ACC112 (cell line): ENCODE results near the gene CLIC5.
A peak's percentile ranks its signal among the peaks of the same experiment; 100 is the strongest.

ENCODE experiments used
- H2AFZ ChIP-seq: fragments of 200-600 bp; sonication (generic); one replicate; pipeline ENCODE4 v1.6.0; 2017; ENCODE audit warnings: antibody characterized with exemption, low read length; ENCODE audit not compliant: unreplicated experiment
- H3K27ac ChIP-seq: fragments of 200-600 bp; sonication (generic); 2 replicates; pipeline ENCODE4 v1.5.1; 2014; ENCODE audit warnings: low read depth, mild to moderate bottlenecking, antibody characterized with exemption, low read length, moderate library complexity
- H3K27me3 ChIP-seq: fragments of 200-600 bp; sonication (generic); 2 replicates; pipeline ENCODE4 v1.6.1; 2014; ENCODE audit warnings: mild to moderate bottlenecking, antibody characterized with exemption, low read length, moderate library complexity, mixed read lengths; ENCODE audit not compliant: insufficient read depth
- H3K36me3 ChIP-seq: fragments of 200-600 bp; sonication (generic); 2 replicates; pipeline ENCODE4 v1.6.1; 2016; ENCODE audit warnings: mild to moderate bottlenecking, antibody characterized with exemption, low read length, moderate library complexity, mixed read lengths; ENCODE audit not compliant: insufficient read depth
- H3K4me1 ChIP-seq: fragments of 200-600 bp; sonication (generic); one replicate; pipeline ENCODE4 v1.6.1; 2016; ENCODE audit warnings: low read length, mixed read lengths; ENCODE audit not compliant: insufficient read depth, unreplicated experiment, control insufficient read depth
- H3K4me3 ChIP-seq: fragments of 200-600 bp; sonication (generic); 2 replicates; pipeline ENCODE4 v1.5.1; 2014; ENCODE audit warnings: mild to moderate bottlenecking, low read depth, low read length
- H3K79me2 ChIP-seq: fragments of 200-600 bp; sonication (generic); one replicate; pipeline ENCODE4 v1.6.0; 2016; ENCODE audit warnings: low read length; ENCODE audit not compliant: control insufficient read depth, unreplicated experiment, insufficient read depth

The CLIC5 gene

DNA sequence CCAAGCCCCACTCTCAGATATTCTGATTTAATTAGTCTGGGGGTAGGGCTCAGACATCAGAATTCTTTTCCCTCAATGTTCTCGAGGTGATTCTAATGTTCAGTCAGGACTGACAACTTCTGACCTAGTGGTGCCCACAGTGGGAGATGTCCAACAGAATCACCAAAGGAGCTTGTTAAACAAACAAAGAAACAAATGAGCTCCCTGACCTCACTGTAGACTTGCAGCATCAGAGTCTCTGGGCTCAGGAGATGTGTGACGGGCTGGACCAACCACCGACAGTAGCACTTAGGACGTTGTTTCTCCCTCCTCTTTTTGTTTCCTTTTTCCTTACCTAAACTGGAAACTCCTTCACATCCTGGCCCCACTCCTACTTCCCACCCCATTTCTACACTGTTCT lies 49.3 kb downstream of the CLIC5 start:
- Histone ChIP-seq H3K79me2 (no peaks in the 10 kb centered on the region), H3K27me3 (no peaks in the 10 kb centered on the region), H3K4me1 (peaks cover 20% of the 10 kb centered on the region), H3K4me3 (peak overlapping the region; percentile 9; the same call in 1 of the 2 replicates), H3K36me3 (no peaks in the 10 kb centered on the region), H3K27ac (peak overlapping the region; percentile 14; the same call in 1 of the 2 replicates), H2AFZ (peak overlapping the region; percentile 31)

DNA sequence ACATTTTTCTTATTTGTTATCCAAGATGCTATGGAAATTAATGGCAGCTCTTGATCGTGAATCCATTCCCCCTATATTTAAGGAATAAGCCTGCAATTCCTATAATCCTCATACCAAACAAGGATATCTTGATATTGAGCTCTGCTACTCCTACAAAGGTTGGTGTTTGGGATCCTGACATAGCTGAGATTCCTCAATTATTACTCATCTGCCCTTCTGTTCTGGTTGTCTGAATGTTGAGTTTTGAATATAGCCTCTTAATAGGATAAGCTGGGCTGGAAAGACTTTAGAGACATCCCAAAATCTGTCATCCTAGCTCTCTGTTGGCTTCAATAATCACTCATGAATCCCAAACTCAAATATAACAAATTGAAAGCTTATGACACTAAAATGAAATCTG lies 49.9 kb downstream of the CLIC5 start:
- no peaks in the 10 kb centered on the region for H3K36me3 ChIP-seq

DNA sequence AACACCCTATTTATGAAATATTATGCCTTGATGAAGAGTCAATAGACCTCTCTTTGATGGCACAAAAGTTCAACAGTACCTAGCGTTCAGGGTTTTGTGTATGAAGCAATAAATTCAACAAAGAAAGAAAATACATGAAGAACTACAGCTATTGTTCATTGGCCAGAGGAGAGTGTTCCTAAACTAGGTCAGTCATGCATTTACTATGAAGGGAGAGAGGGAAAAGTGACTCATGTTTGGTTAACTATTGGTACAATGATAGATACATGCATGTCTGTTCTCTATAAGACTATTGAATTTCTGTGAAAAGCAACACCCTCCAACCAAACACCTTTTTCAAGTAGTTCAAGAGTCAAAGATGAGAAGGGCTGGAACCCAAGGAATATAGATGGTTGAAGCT lies 50.7 kb downstream of the CLIC5 start:
- Histone ChIP-seq H3K27ac (peak overlapping the region; percentile 14; the same call in 1 of the 2 replicates), H3K36me3 (no peaks in the 10 kb centered on the region), H3K79me2 (no peaks in the 10 kb centered on the region), H3K27me3 (no peaks in the 10 kb centered on the region), H3K4me3 (peak overlapping the region; percentile 9; the same call in 1 of the 2 replicates), H3K4me1 (peaks cover 20% of the 10 kb centered on the region), H2AFZ (no peak overlapping the region)

More for the DNA sequence above, 49.9 kb downstream of the CLIC5 start:
- Histone ChIP-seq H3K79me2 (no peaks in the 10 kb centered on the region), H3K27me3 (no peaks in the 10 kb centered on the region), H2AFZ (peak overlapping the region; percentile 31), H3K4me3 (peak overlapping the region; percentile 9; the same call in 1 of the 2 replicates), H3K4me1 (peaks cover 20% of the 10 kb centered on the region), H3K27ac (peak overlapping the region; percentile 14)

DNA sequence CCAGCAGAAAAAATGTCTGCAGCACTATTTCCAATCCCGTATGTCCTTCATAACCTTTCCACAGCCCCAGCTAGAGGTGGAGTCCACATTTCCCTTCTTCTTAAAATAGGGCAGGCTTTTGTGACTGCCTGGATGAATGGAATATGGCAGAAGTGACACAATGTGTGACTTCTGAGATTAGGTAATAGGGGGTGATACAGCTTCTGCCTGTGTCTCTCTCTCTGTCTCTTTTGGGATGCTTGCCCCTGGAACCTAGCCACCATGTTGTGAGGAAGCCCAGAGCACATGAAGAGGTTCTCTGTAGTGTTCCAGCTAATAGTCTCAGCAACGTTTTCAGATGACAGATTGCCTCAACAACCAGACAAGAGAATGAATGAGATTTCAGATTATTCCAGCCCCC lies 51.4 kb downstream of the CLIC5 start:
- Histone ChIP-seq H2AFZ (no peak overlapping the region), H3K4me3 (no peak overlapping the region), H3K4me1 (peaks cover 20% of the 10 kb centered on the region), H3K27me3 (no peaks in the 10 kb centered on the region), H3K79me2 (no peaks in the 10 kb centered on the region), H3K27ac (no peak overlapping the region), H3K36me3 (no peaks in the 10 kb centered on the region)

DNA sequence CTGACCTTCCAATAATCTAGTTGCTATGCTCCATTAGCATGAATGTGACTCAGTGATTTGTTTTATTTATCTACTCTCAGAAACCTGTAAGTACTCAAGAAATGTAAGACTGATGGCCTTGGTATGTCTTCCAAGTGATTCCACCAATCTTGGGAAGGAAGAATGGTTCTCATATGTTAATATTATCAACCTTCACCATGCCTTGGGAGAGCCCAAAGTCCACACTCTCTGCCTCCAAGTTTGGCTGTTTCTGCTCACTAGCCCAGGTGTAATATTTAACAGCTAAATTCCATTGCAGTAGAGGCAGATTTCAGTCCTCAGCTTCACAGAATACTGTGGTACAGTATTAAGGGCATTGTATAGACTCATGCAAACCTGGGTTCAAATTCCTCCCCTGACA lies 51.8 kb downstream of the CLIC5 start:
- no peak overlapping the region for H3K4me3 ChIP-seq
- no peaks in the 10 kb centered on the region for H3K36me3 ChIP-seq
- H2AFZ ChIP-seq: no peak overlapping the region
- no peaks in the 10 kb centered on the region for H3K27me3 ChIP-seq
- no peak overlapping the region for H3K27ac ChIP-seq
- H3K4me1 ChIP-seq: peaks cover 20% of the 10 kb centered on the region
- no peaks in the 10 kb centered on the region for H3K79me2 ChIP-seq

DNA sequence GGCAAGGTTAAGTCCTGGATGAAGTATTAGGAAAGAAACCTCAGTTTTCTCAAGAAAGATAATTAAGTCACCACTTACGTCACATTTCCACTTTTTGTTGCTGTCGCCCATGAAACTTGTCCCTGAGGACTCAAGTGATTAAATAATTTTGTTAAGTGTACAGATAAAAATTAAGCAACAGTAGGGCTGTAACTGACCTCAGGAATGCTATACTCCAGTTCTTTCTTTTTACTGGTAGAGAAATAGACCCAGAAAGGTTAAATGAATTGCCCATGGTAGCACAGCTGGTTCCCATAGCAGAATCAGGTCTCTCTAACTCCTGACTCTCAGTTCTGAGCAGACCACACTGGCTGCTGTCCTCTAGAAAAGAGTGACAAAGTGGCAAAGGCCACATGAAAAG lies 54.5 kb downstream of the CLIC5 start:
- Histone ChIP-seq H3K27ac (no peak overlapping the region), H3K27me3 (peaks cover 14% of the 10 kb centered on the region; the same call in 1 of the 2 replicates), H3K4me3 (no peak overlapping the region), H3K4me1 (peaks cover 14% of the 10 kb centered on the region), H2AFZ (no peak overlapping the region), H3K79me2 (no peaks in the 10 kb centered on the region), H3K36me3 (no peaks in the 10 kb centered on the region)

DNA sequence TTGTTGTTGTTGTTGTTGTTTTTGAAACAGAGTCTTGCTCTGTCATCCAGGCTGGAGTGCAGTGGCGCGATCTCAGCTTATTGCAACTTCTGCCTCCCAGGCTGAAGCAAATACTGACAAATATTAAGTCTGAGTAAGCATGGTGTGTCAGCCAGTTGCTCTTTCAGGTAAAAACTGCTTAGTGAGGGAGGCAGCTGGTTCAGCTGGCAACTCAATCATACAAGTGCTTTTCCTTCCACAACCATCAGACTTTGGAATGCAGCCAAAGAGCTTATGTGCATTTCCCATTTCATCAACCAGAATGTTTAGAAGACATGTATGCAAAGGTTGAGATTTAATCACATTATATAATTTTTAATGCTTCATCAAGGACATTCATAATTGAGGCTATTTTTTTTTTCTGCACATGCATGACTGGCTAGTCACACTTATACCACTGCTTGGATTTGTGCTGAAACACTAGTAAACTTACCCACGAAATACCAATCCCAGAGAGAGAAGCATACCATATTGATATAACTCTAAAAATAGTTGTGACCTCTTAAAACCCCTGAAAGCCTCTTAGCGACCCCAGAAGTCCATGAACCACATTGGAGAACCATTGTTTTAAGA lies 56.0 kb downstream of the CLIC5 start:
- H3K79me2 ChIP-seq: no peaks in the 10 kb centered on the region
- no peak overlapping the region for H3K4me3 ChIP-seq

DNA sequence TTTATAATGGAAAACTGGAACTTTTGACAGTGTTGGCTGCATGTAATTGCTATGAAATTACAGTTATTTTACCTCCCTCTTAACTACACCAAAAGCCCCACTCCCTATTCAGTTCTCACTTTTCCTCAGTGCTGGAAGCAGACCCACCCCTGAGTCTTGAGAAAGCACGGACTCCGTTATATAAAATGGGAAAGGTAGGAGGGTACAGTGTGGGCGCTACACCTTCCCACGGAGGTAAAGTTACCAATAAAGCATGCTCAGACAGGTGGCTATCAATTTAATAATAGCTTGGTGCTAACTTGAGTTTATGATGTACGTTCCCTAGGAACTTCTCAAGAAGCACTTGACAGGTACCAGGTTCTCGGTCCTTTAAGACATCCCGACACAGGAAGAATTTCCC lies 59.0 kb downstream of the CLIC5 start:
- no peak overlapping the region for H2AFZ ChIP-seq
- H3K4me3 ChIP-seq: no peak overlapping the region
- peaks cover 43% of the 10 kb centered on the region for H3K27me3 ChIP-seq
- no peaks in the 10 kb centered on the region for H3K36me3 ChIP-seq
- H3K27ac ChIP-seq: no peak overlapping the region
- H3K79me2 ChIP-seq: no peaks in the 10 kb centered on the region
- H3K4me1 ChIP-seq: no peaks in the 10 kb centered on the region

More for the DNA sequence above, 56.0 kb downstream of the CLIC5 start:
- Histone ChIP-seq H3K36me3 (no peaks in the 10 kb centered on the region), H3K4me1 (no peaks in the 10 kb centered on the region), H3K27me3 (peaks cover 29% of the 10 kb centered on the region), H3K27ac (no peak overlapping the region), H2AFZ (no peak overlapping the region)

DNA sequence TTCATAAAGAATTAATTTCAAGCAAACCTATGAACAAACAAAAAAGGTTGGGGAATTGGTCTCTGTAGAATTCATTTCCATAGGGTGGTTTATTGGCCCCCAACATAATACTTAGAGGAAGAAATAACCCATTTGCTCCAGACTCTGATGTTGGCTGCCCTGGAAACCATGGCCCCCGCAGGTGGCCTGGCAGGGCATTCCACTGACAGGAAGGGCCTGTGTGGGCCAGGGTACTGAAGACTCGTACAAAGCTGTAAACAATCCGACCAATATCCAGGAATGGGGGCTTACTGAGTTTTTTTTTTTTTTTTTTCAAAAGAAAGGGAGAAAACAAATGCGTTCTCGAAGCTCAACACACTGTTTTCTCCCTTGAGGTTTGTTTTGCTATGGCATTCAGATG lies 59.5 kb downstream of the CLIC5 start:
- Histone ChIP-seq H3K27me3 (peaks cover 43% of the 10 kb centered on the region), H3K36me3 (no peaks in the 10 kb centered on the region), H3K79me2 (no peaks in the 10 kb centered on the region), H3K27ac (no peak overlapping the region), H3K4me3 (no peak overlapping the region), H3K4me1 (no peaks in the 10 kb centered on the region), H2AFZ (no peak overlapping the region)

DNA sequence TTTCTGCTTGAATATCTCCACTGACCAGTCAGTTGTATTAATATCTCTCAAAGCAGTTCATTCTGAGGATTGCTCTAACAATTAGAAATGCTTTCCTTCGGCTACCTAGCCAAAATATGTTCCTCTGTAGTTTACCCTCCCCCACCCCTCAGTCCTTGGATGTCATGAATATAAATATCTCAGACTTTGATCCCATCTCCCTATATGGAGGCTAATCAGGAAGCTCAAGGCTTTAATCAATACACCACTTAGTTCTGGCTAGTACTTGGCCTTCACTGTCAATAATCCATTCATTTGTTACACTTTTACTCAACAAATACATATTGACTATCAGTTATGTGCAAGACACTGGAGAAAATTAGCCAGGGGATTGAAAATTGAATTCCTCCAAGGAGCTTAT lies 60.1 kb downstream of the CLIC5 start:
- Histone ChIP-seq H3K27ac (no peak overlapping the region), H3K79me2 (no peaks in the 10 kb centered on the region), H3K4me3 (no peak overlapping the region), H3K4me1 (no peaks in the 10 kb centered on the region), H3K36me3 (no peaks in the 10 kb centered on the region), H3K27me3 (peaks cover 43% of the 10 kb centered on the region), H2AFZ (no peak overlapping the region)

DNA sequence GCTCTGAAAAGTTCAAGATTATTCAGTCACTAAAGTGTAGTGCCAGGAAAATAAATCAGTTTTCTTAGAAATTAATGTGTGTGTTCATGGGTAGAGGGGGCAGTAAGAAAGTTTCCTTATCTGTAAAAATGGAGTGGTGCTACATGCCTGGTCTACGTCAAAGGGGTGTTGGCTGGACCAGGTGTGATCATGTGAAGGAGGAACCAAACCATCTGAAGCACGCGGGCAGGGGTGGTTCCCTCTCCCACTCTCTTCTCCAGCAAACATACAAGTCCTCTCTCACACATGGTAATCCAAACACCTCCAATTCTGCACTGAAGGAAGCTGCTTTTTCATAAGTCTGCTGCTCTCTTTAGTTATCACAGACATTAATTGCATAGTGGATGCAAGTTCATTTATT lies 63.1 kb downstream of the CLIC5 start:
- no peak overlapping the region for H2AFZ ChIP-seq
- H3K27me3 ChIP-seq: peaks cover 40% of the 10 kb centered on the region
- H3K27ac ChIP-seq: no peak overlapping the region
- H3K4me1 ChIP-seq: no peaks in the 10 kb centered on the region
- H3K79me2 ChIP-seq: no peaks in the 10 kb centered on the region
- no peaks in the 10 kb centered on the region for H3K36me3 ChIP-seq
- H3K4me3 ChIP-seq: no peak overlapping the region
